Measurements from ENCODE around the gene AGAP5. TPM values are rescaled to one million over a fixed set of nuclear protein-coding genes. Genes with fewer than 3 reads are reported as not detected.

AGAP5 gene
- total RNA-seq, 3 donors from 2014 or later: 4.2 to 8.2 (median 5.6) TPM

DNA sequence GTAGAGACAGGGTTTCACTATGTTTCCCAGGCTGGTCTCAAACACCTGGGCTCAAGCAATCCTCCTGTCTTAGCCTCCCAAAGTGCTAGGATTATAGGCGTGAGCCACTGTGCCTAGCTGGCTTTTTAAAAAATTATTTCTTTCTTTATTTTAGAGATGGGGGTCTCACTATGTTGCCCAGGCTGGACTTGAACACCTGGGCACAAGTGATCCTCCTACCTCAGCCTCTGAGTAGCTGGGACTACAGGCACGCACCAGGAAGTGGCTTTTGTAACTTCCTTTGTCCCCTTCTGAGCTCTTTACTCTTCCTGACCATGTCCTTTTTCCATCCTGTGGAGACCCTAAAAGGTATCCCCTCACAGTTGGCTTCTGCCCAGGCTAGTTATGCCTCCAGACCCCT is 54.5 kb downstream of the AGAP5 start:
- ATAC-seq (no peak), DNase-seq (no peak)
- Mint-ChIP-seq H3K27me3 (ENCODE audit: low read depth) (peaks cover 2% of the 10 kb centered on the region), H3K4me3 (no peak overlapping the region), H3K4me1 (ENCODE audit: low read depth) (peaks cover 7% of the 10 kb centered on the region), H3K36me3 (ENCODE audit: insufficient read depth) (no peaks in the 10 kb centered on the region), H3K9me3 (no peaks in the 10 kb centered on the region)

DNA sequence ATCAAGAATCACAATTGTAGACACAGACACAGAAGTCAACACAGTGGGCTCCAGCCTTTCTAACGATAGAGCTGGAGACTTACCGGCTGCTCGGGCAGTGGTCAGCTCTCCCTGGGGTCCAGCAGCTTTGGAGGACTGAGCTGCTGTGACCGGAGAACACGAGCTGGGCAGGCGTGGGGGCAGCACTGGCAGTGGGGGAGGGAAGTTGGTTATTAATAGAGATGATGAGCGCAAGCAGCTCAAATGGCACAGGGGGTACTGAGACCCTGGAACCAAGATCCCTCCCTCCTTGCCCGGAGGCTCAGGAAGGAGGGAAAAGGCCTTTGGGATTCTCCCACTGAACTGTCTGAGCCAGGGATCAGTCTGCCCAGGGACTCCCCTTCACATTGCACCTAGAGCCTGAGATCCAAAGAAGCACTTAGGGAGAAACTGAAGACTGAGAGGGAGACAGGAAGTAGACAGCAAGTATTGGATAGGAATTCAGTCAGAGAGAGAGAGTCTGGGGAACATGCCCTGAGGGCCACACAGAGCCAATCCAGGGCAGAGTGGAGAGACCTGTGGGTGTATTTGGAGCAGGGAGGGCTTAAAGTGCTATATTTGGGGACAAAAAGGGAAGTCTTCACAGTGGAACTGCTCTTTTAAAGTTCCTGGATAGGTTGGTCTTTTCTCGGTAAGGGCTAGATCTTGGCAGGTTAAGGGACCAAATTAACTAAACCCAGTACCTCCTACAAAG is 56.4 kb downstream of the AGAP5 start, which contains the start of gene MYOZ1:
Gene MYOZ1, minus strand, starts transcription at position 147 of the 733 bp plus-strand sequence. CDS start 1,457 bp downstream, outside the sequence.
- no peak within 1 kb of the TSS for H3K4me3 Mint-ChIP-seq

DNA sequence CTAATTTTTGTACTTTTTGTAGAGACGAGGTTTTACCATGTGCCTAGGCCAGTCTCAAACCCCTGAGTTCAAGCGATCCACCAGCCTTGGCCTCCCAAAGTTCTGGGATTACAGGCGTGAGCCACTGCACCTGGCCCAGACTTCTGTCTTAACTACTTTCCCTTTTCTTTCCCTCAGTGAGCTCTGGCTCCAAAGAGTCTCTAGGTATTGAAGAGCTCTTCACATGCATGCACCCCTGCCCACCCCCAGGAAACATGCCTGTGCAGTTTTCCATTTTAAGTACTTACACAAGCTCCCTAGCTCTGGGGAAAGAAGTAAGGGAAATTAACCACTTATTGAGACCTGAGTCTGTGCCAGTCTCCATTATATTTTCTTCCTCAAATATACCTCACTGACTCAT is 58.6 kb downstream of the AGAP5 start:
- Mint-ChIP-seq H3K36me3 (ENCODE audit: insufficient read depth) (no peaks in the 10 kb centered on the region), H3K4me3 (no peak overlapping the region), H3K9me3 (no peaks in the 10 kb centered on the region), H3K27me3 (ENCODE audit: low read depth) (peaks cover 1% of the 10 kb centered on the region), H3K4me1 (ENCODE audit: low read depth) (peaks cover 3% of the 10 kb centered on the region)
- DNase-seq: no peak
- no peak for ATAC-seq

More for the DNA sequence above, 56.4 kb downstream of the AGAP5 start, which contains the start of gene MYOZ1:
- H3K36me3 Mint-ChIP-seq (ENCODE audit: insufficient read depth): no peaks in the 10 kb centered on the region
- H3K4me1 Mint-ChIP-seq (ENCODE audit: low read depth): peaks cover 7% of the 10 kb centered on the region
- no peaks in the 10 kb centered on the region for H3K9me3 Mint-ChIP-seq
- H3K27me3 Mint-ChIP-seq (ENCODE audit: low read depth): peaks cover 1% of the 10 kb centered on the region
- DNase-seq: no peak
- no peak for ATAC-seq

DNA sequence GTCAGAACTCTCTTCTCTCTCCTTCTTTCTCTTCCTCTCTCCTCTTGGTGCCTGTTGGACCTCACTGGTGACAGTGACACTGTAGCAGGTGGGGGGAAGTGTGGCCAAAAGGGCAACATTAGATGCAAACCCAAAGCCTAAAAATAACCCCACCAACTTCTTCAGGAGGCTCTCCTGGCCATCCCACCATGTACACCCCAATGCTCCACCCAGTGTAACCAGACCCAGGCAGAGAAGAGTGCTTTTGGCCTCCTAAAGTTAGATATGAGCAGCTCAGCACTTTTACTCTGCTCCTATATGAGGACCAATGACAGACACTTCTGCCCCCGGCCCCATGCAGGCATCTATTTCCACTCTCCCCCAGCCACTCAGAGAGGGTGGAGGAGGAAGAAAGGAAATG is 62.1 kb downstream of the AGAP5 start:
- Mint-ChIP-seq H3K4me3 (no peak overlapping the region), H3K27me3 (ENCODE audit: low read depth) (peaks cover 1% of the 10 kb centered on the region), H3K36me3 (ENCODE audit: insufficient read depth) (no peaks in the 10 kb centered on the region), H3K4me1 (ENCODE audit: low read depth) (no peaks in the 10 kb centered on the region), H3K9me3 (no peaks in the 10 kb centered on the region)
- DNase-seq: no peak
- ATAC-seq: no peak

DNA sequence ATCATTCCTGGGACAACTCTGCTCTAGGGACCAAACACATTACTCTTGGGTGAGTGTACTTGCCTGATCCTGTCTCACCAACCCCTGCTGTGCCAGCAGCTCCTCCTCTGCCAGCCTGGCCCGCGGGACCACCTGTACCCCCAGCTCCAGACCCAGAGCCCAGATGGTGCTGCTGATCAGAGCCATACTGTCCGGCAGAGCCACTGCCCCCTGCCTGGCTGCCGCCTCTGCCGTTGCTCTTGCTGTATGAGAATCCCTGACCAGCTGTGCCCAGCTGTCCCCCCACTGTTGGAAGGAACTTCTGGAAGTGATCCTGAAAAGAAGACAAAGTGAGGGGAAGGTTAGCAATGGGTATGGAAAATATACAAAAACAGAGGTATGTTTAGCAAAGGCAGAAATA is 63.5 kb downstream of the AGAP5 start:
- no peak overlapping the region for H3K4me3 Mint-ChIP-seq
- no peaks in the 10 kb centered on the region for H3K36me3 Mint-ChIP-seq (ENCODE audit: insufficient read depth)
- no peak for ATAC-seq
- H3K9me3 Mint-ChIP-seq: no peaks in the 10 kb centered on the region
- no peak for DNase-seq
- H3K27me3 Mint-ChIP-seq (ENCODE audit: low read depth): peaks cover 1% of the 10 kb centered on the region
- H3K4me1 Mint-ChIP-seq (ENCODE audit: low read depth): no peaks in the 10 kb centered on the region

DNA sequence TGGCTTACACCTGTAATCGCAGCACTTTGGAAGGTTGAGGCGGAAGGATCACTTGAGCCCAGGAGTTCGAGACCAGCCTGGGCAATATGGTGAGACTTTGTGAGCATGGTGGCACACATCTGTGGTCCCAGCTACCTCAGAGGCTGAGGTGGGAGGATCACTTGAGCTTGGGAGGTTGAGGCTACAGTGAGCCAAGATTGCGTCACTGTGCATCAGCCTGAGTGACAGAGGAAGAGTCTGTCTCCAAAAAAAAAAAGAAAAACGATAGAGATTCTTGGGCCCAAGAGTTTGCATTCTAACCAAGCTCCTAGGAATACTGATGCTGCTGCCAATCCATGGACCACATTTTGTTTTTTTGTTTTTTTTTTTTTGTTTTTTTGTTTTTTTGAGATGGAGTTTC is 68.7 kb downstream of the AGAP5 start:
- ATAC-seq: no peak
- Mint-ChIP-seq H3K4me3 (no peak overlapping the region), H3K9me3 (no peaks in the 10 kb centered on the region), H3K27me3 (ENCODE audit: low read depth) (no peaks in the 10 kb centered on the region), H3K4me1 (ENCODE audit: low read depth) (peaks cover 20% of the 10 kb centered on the region), H3K36me3 (ENCODE audit: insufficient read depth) (no peaks in the 10 kb centered on the region)
- no peak for DNase-seq

DNA sequence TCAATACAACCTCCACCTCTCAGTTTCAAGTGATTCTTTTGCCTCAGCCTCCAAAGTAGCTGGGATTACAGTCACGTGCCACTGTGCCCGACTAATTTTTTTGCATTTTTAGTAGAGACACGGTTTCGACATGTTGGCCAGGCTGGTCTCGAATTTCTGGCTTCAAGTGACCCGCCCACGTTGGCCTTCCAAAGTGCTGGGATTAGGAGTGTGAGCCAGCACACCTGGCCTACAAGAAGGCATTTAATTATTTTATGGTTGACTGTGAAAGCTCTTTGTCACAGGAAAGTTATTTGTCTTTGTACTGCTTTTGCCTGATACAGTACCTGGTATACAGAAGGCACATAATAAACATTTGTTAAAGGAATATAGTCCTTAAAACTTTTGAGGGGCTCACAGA is 69.5 kb downstream of the AGAP5 start:
- ATAC-seq: no peak
- no peaks in the 10 kb centered on the region for H3K36me3 Mint-ChIP-seq (ENCODE audit: insufficient read depth)
- no peaks in the 10 kb centered on the region for H3K27me3 Mint-ChIP-seq (ENCODE audit: low read depth)
- no peak for DNase-seq
- H3K9me3 Mint-ChIP-seq: no peaks in the 10 kb centered on the region
- no peak overlapping the region for H3K4me3 Mint-ChIP-seq
- H3K4me1 Mint-ChIP-seq (ENCODE audit: low read depth): peaks cover 20% of the 10 kb centered on the region

DNA sequence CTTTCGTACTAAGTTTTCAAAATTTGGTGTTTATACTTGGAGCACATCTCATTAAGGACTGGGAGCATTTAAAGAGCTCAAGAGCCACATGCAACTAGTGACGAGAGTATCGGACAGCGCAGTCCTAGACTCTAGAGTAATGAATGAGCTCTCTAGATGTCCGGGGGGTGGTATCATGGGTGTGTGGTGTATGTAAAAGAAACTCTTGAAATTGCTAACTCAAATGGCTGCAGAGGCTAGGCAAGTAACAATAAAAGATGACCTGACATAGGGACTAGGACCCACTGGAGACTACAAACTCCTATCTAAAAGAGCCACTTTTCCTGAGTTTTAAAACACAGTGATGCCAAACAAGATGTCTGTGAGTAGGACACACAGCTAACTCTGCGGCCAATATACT is 70.6 kb downstream of the AGAP5 start:
- no peak for DNase-seq
- Mint-ChIP-seq H3K36me3 (ENCODE audit: insufficient read depth) (no peaks in the 10 kb centered on the region), H3K27me3 (ENCODE audit: low read depth) (no peaks in the 10 kb centered on the region), H3K9me3 (no peaks in the 10 kb centered on the region), H3K4me3 (peak overlapping the region; percentile 93), H3K4me1 (ENCODE audit: low read depth) (peaks cover 20% of the 10 kb centered on the region)
- ATAC-seq: no peak

DNA sequence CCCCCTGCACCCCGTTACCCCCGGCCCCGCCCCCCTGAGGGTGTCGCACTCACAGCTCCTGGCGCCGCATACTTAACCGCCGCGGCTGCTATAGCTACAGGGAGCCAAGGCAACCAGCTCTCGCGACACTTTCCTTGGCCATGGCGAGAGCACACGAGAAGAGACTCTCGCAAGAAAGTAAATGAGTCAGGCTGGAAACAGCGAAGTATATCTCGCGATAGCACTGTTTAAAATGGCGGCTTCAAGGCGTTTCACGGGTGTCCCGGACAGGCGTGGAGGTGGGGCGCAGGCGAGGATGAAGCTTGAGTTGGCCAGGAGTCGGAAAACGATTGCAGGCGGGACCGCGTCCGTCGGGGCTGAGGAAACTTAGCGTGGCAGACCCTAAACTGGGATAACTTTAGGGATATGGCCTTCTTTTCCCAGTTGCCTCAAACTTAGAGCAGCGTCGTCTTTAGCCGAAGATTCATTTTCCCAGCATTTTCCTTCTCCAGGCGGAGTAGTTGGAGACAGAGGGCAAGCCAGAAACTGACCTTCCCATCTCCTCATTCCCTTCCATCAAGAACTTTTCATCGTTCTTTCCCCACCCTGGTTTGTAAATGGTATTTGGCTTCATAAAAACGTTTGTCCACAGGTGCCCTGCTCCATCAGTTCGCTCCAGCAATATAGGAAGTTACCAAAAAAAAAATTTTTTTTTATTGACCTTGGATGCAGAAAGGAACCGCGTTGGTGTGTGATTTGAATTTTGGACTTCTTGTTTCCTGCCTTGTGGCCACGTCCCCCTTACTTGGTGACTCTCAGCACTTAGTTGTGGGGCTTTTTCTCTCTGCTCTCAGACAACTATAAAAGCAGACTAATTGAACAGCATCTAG is 71.8 kb downstream of the AGAP5 start:
- H3K27me3 Mint-ChIP-seq (ENCODE audit: low read depth): no peaks in the 10 kb centered on the region
- ATAC-seq (peak; percentile 99), DNase-seq (peak; percentile 91)
- H3K9me3 Mint-ChIP-seq: no peaks in the 10 kb centered on the region
- no peaks in the 10 kb centered on the region for H3K36me3 Mint-ChIP-seq (ENCODE audit: insufficient read depth)
- peaks cover 20% of the 10 kb centered on the region for H3K4me1 Mint-ChIP-seq (ENCODE audit: low read depth)
- peak overlapping the region; percentile 93 for H3K4me3 Mint-ChIP-seq

DNA sequence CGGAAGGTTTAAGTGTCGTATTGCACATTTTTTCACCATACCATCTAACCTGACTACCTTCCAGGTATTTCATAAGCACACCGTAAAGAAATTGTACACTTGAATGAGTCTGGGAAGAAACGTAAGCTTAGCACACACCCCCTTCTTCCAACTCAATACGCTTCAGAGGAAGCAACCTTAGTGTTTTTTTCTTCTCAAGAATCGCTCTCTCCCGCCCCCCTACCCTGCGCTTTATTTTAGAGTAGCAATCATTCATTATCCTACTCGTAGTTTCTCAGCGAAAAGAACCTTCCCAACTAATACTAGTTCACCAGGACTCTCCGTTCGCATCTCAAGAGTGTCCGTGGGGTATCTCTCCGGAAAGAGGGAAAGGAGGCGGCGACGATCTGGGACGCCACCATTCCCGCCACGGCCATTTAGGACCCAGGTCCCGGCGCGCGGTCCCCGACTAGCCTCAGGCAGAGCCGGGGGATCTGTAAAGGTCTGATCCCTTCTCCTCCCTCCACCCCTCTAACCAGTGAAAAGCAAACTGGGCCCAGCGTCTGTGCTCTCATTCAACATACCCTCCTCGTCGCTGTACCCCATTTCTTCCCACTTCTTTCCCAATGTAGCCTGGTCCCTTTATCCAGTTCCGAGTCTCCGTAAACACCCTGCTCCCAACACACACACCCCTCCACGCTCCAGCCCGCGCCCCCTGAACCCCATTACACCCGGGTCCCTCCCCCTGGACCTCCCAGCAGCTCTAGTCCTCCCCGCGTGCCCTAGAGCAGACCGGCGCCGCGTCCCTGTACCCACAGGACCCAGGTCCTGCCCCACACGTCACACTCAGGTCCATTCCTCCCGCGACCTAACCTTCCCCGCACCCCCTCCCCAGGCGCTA is 72.7 kb downstream of the AGAP5 start:
- Mint-ChIP-seq H3K27me3 (ENCODE audit: low read depth) (no peaks in the 10 kb centered on the region), H3K9me3 (no peaks in the 10 kb centered on the region), H3K36me3 (ENCODE audit: insufficient read depth) (no peaks in the 10 kb centered on the region), H3K4me3 (peak overlapping the region; percentile 93), H3K4me1 (ENCODE audit: low read depth) (peaks cover 20% of the 10 kb centered on the region)
- ATAC-seq (peak; percentile 64), DNase-seq (no peak)

Other genes with a start within 250 kb of the AGAP5 start
- gene PPP3CB, start 202.1 kb downstream of the AGAP5 start, total RNA-seq: 10 to 100 TPM; 35.0 to 38.0 (median 37.6) TPM
- 10 to 100 TPM in 2 of 3 donors, 1 to 10 TPM in 1; 8.8 to 11.9 (median 10.5) TPM for gene USP54, start 106.8 kb downstream of the AGAP5 start, total RNA-seq
- not detected for gene MYOZ1, start 56.6 kb downstream of the AGAP5 start, total RNA-seq
- gene SYNPO2L, start 42.1 kb downstream of the AGAP5 start, total RNA-seq: under 1 TPM in 1 of 3 donors, not detected in 2; 0.18 TPM
- 100 to 1,000 TPM; 101 to 109 (median 107) TPM for gene SEC24C, start 46.3 kb upstream of the AGAP5 start, total RNA-seq
- gene CHCHD1, start 83.9 kb upstream of the AGAP5 start, total RNA-seq: 10 to 100 TPM; 34.7 to 35.9 (median 35.9) TPM
- gene ZSWIM8, start 87.5 kb upstream of the AGAP5 start, total RNA-seq: 10 to 100 TPM; 31.3 to 41.2 (median 40.5) TPM
- 10 to 100 TPM; 51.1 to 67.1 (median 58.7) TPM for gene NDST2, start 113.5 kb upstream of the AGAP5 start, total RNA-seq
- gene CAMK2G, start 176.4 kb upstream of the AGAP5 start, total RNA-seq: 10 to 100 TPM; 14.5 to 20.7 (median 16.6) TPM
- 1 to 10 TPM in 1 of 3 donors, under 1 TPM in 2; 0.82 to 1.1 (median 0.84) TPM for gene PLAU, start 213.0 kb upstream of the AGAP5 start, total RNA-seq

Data from activated T-cell treated with anti-CD3 and anti-CD28 coated beads, Interleukin-2, amount 50 U/mL, for 4 hours (primary cell).